ENCODE results near the gene CALCR. TPM values are rescaled to one million over a fixed set of nuclear protein-coding genes. Genes with fewer than 3 reads are reported as not detected.

CALCR gene
- total and polyA plus RNA-seq, 2 donors (not counting 1 experiment from before 2014, with no cell fraction given) = not detected

GRCh38 chr7:93471456-93471855 lies 103.1 kb downstream of the CALCR start:
- H3K27me3 ChIP-seq (replicated peaks in 1 of 4; ENCODE audit: control extremely low read depth in 1 of 4, control insufficient read depth in 3 of 4, insufficient read depth in 4 of 4, low read length in 3 of 4) = peaks cover 0 to 4% (median 0%) of the 10 kb centered on the region in 4 experiments
- no peaks in the 10 kb centered on the region for H3K79me2 ChIP-seq (ENCODE audit: control insufficient read depth, insufficient read depth, low read length)
- ChIA-PET POLR2A (no interaction called here), CTCF (no interaction called here)
- H3K36me3 ChIP-seq (replicated peaks in 1 of 2; ENCODE audit: control extremely low read depth in 1 of 2, control insufficient read depth in 1 of 2, extremely low read depth in 1 of 2, insufficient read depth in 2 of 2, low read length in 1 of 2) = no peaks in the 10 kb centered on the region
- H3K9me3 ChIP-seq (ENCODE audit: control extremely low read depth in 1 of 3, control insufficient read depth in 2 of 3, insufficient read depth in 1 of 3, low read length in 2 of 3) = no peaks in the 10 kb centered on the region
- intact Hi-C loops (cut with micrococcal nuclease) = no loop called here
- H2AFZ ChIP-seq (ENCODE audit: insufficient read depth, low read depth, low read length, poor library complexity, severe bottlenecking) = no peak overlapping the region
- H3K27ac ChIP-seq (ENCODE audit: low read length in 2 of 2) = no peak overlapping the region
- H3K9me3 Mint-ChIP-seq (ENCODE audit: insufficient read depth) = no peaks in the 10 kb centered on the region
- ATAC-seq (ENCODE audit: low read depth) = no peak
- no peak overlapping the region for H3K4me2 ChIP-seq (replicated peaks; ENCODE audit: low read depth, low read length, poor library complexity, severe bottlenecking)
- TF ChIP-seq EZH2 (IDR thresholded peaks at IDR 0.05; ENCODE audit: borderline replicate concordance, insufficient read depth, low read depth, low read length, poor library complexity, severe bottlenecking) (no peak), CTCF (IDR thresholded peaks at IDR 0.05) (no peak)
- no CpG with 5 or more reads among the region's 2 CpGs for WGBS (ENCODE audit: insufficient coverage)
- H4K20me1 ChIP-seq (ENCODE audit: control insufficient read depth, insufficient read depth, low read length, poor library complexity, severe bottlenecking) = no peaks in the 10 kb centered on the region
- H3K4me1 ChIP-seq (ENCODE audit: control insufficient read depth in 2 of 2, insufficient read depth in 2 of 2, low read length in 2 of 2) = no peaks in the 10 kb centered on the region
- no peak overlapping the region for H3K4me3 ChIP-seq (ENCODE audit: control extremely low read depth in 1 of 5, extremely low read depth in 1 of 5, insufficient read depth in 1 of 5, low read depth in 2 of 5, low read length in 4 of 5)
- no peak overlapping the region for H3K27ac Mint-ChIP-seq
- no peak overlapping the region for H3K4me3 Mint-ChIP-seq
- H3K27me3 Mint-ChIP-seq = peaks cover 12% of the 10 kb centered on the region
- no peaks in the 10 kb centered on the region for H3K4me1 Mint-ChIP-seq
- H3K9ac ChIP-seq (ENCODE audit: low read length) = no peak overlapping the region
- no peak for DNase-seq

- no peak for ATAC-seq (ENCODE audit: low read depth)
- POLR2A ChIA-PET = no interaction called here
- TF ChIP-seq EZH2 (IDR thresholded peaks at IDR 0.05; ENCODE audit: borderline replicate concordance, insufficient read depth, low read depth, low read length, poor library complexity, severe bottlenecking) (no peak), CTCF (IDR thresholded peaks at IDR 0.05) (no peak)
- DNase-seq = no peak
- Histone ChIP-seq H3K4me1 (ENCODE audit: control insufficient read depth in 2 of 2, insufficient read depth in 2 of 2, low read length in 2 of 2) (no peaks in the 10 kb centered on the region), H3K79me2 (ENCODE audit: control insufficient read depth, insufficient read depth, low read length) (no peaks in the 10 kb centered on the region), H3K9me3 (ENCODE audit: control extremely low read depth in 1 of 3, control insufficient read depth in 2 of 3, insufficient read depth in 1 of 3, low read length in 2 of 3) (no peaks in the 10 kb centered on the region), H3K27ac (ENCODE audit: low read length in 2 of 2) (no peak overlapping the region), H3K4me3 (ENCODE audit: control extremely low read depth in 1 of 5, extremely low read depth in 1 of 5, insufficient read depth in 1 of 5, low read depth in 2 of 5, low read length in 4 of 5) (no peak overlapping the region), H3K9ac (ENCODE audit: low read length) (no peak overlapping the region), H3K4me2 (replicated peaks; ENCODE audit: low read depth, low read length, poor library complexity, severe bottlenecking) (no peak overlapping the region), H4K20me1 (ENCODE audit: control insufficient read depth, insufficient read depth, low read length, poor library complexity, severe bottlenecking) (no peaks in the 10 kb centered on the region), H3K36me3 (replicated peaks in 1 of 2; ENCODE audit: control extremely low read depth in 1 of 2, control insufficient read depth in 1 of 2, extremely low read depth in 1 of 2, insufficient read depth in 2 of 2, low read length in 1 of 2) (no peaks in the 10 kb centered on the region), H3K27me3 (replicated peaks in 1 of 4; ENCODE audit: control extremely low read depth in 1 of 4, control insufficient read depth in 3 of 4, insufficient read depth in 4 of 4, low read length in 3 of 4) (no peaks in the 10 kb centered on the region), H2AFZ (ENCODE audit: insufficient read depth, low read depth, low read length, poor library complexity, severe bottlenecking) (no peak overlapping the region)
- H3K4me1 Mint-ChIP-seq = no peaks in the 10 kb centered on the region
- WGBS (ENCODE audit: insufficient coverage) = 100% methylated on average over 1 of the region's 2 CpGs
- intact Hi-C loops (cut with micrococcal nuclease) = loop anchor here (5.0 to 10.0 kb wide), 4 partner anchors 59 to 974 kb away; no protein-coding TSS in a partner anchor
- peaks cover 11% of the 10 kb centered on the region for H3K27me3 Mint-ChIP-seq
- no peak overlapping the region for H3K4me3 Mint-ChIP-seq
- H3K9me3 Mint-ChIP-seq (ENCODE audit: insufficient read depth) = no peaks in the 10 kb centered on the region
- no peak overlapping the region for H3K27ac Mint-ChIP-seq
- CTCF ChIA-PET = no interaction called here
These were observed 110.8 kb downstream of the CALCR start for GRCh38 chr7:93463764-93464163.
